Measurements from ENCODE around the gene TMEM25.
A peak's percentile ranks its signal among the peaks of the same experiment; 100 is the strongest.
"Not testable (repeated sequence)": the region's sequence is repeated elsewhere in the genome, so short reads cannot be mapped to it uniquely, and the experiment has no call there.

Gene TMEM25

DNA sequence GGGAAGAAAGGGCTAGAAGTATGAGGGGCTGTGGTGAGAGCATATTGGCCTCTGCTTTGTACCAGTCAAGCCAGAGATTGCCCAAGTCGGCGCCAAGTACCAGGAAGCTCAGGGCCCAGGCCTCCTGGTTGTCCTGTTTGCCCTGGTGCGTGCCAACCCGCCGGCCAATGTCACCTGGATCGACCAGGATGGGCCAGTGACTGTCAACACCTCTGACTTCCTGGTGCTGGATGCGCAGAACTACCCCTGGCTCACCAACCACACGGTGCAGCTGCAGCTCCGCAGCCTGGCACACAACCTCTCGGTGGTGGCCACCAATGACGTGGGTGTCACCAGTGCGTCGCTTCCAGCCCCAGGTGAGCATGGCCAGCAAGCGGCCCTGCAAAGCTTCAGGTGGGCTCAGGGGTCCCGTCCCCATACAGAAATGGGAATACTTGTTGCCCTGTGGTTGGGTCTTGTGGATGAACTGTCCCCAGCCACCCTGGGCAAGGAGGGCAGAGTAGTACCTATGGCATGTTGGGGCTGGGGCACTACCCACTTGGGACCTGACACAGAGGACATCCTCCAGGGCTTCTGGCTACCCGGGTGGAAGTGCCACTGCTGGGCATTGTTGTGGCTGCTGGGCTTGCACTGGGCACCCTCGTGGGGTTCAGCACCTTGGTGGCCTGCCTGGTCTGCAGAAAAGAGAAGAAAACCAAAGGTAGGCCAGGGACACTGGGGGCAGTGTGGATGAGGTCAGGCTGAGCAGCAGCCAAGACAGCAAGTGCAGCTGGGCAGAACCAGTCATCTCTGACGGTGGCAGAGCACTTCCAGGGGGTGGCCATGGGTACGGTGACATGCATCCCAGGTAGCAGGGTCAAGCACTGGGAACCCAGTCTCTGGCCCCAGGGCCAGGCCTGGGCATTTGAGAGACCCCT is 2.1 kb downstream of the TMEM25 start:
- DNase-seq: no peak

DNA sequence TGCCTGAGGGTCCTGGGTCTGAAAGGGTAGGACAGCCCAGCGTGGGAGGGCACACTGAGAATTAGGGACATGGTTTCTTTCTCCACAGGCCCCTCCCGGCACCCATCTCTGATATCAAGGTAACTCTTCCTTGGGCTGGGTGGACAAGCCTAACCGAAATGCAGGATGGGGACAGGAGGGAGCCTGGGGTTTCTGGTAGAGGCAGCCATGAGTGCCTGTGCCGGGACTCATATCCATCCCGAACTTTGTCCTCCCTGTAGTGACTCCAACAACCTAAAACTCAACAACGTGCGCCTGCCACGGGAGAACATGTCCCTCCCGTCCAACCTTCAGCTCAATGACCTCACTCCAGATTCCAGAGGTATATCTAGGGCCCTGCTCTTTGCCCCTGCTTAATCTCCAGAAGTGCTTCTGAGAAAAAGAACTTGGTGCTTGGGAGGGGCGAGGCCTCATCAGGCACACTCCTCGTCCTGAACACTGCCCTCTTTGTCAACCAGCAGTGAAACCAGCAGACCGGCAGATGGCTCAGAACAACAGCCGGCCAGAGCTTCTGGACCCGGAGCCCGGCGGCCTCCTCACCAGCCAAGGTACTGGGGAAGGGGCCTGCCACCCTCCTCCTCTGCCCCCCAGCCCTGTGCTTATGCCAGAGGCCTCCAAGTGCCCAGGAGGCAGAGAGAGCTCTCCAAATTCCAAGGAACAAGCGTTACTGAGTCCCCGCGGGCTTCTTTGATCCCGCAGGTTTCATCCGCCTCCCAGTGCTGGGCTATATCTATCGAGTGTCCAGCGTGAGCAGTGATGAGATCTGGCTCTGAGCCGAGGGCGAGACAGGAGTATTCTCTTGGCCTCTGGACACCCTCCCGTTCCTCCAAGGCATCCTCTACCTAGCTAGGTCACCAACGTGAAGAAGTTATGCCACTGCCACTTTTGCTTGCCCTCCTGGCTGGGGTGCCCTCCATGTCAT is 3.1 kb downstream of the TMEM25 start:
- no peak for DNase-seq

DNA sequence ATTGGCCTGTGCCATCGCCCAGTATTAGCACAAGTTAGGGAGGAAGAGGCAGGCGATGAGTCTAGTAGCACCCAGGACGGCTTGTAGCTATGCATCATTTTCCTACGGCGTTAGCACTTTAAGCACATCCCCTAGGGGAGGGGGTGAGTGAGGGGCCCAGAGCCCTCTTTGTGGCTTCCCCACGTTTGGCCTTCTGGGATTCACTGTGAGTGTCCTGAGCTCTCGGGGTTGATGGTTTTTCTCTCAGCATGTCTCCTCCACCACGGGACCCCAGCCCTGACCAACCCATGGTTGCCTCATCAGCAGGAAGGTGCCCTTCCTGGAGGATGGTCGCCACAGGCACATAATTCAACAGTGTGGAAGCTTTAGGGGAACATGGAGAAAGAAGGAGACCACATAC is 4.3 kb downstream of the TMEM25 start:
- DNase-seq: no peak

DNA sequence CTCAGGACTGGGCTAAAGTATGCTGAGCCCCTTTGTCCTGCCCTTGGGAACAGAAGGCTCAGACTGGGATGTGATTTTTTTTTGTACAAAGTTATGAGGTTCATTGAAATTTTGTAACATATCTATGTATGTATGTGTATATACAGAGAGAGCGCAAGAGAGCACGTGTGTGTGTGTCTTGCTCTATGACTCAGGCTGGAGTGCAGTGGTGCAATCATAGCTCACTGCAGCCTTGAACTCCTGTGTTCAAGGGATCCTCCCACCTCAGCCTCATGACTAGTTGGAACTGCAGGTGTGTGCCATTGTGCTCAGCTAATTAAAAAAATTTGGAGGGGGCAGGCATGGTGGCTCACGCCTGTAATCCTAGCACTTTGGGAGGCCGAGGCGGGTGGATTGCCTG is 5.7 kb downstream of the TMEM25 start:
- no peak for DNase-seq

DNA sequence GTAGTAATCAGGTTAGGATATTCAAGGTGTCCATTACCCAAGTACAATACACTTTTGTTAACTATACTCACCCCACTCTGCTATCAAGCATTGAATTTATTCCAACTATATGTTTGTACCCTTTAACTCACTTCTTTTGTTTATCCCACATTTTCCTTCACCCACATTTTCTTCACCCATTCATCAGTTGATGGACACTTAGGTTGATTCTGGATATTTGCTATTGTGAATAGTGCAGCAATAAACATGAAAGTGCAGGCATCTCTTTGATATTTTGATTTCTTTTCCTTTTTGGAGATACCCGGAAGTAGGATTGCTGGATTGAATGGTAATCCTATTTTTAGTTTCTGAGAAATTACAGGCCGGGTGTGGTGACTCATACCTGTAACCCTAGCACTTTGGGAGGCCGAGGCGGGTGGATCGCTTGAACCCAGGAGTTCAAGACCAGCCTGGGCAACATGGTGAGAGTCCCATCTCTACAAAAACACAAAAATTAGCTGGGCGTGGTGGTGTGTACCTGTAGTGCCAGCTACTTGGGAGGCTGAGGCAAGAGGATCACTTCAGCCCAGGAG is 6.5 kb downstream of the TMEM25 start:
- no peak for DNase-seq

DNA sequence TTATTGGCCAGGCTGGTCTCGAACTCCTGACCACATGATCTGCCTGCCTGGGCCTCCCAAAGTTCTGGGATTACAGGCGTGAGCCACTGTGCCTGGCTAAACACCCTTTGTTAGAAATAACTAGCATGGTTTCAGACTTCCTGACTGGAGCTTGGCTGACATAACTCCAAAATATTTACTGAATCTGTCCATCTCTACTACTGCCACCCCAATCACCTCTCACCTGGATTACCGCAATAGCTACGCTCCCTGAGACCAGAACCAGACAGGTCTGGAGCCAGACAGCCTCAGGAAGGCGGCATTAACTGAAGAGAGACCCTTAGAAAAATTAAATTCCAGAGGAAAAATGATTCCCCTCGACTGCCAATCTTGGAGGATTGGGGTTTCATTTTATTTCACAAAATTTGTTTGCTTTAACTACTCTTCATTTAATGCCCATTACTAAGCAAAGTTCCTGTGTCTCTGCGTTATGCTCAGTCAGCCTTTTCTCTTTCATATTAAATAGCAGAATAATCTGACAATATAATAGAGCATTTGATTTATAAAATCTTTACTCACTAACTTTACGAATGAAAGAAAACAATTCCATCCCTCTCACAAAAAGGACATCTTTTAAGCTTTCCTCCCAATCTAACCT is 13.1 kb downstream of the TMEM25 start:
- DNase-seq: no peak

DNA sequence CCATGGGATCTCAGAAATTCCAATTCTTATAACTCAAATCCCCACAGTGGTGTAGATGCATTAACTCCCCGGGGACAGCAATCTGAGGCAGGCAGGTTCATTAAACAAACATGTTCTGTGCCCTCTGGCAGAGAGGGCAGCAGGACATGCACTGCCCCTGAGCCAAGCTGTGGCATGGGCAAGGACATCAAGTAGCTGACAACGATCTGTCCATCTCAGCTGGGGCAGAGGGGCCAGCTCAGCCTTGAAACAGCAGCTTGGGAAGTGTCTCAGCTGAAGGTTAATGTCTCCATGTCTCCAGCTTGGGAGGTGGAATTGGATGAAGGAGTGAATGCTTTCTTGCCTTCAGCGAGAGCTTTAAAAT is 13.6 kb downstream of the TMEM25 start:
- DNase-seq: no peak

DNA sequence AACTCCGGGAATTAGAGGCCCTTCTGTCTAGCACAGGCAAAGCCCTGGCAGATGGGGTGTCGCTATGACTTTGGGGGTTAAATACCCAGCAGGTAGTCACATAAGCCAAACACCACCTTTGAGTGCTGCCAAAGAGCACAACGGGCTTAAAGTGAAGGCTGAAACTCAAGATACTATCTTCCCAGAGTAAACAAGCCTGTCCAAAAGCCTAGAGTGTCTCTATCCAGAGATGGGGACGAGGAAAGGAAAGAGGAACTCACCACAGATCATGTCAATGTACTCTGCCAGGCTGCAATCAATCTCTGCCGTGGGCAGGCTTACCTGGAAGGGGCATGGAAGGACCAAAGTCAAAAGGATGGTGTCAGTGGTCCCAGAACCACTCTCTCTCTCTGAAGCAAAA is 14.5 kb downstream of the TMEM25 start:
- no peak for DNase-seq

DNA sequence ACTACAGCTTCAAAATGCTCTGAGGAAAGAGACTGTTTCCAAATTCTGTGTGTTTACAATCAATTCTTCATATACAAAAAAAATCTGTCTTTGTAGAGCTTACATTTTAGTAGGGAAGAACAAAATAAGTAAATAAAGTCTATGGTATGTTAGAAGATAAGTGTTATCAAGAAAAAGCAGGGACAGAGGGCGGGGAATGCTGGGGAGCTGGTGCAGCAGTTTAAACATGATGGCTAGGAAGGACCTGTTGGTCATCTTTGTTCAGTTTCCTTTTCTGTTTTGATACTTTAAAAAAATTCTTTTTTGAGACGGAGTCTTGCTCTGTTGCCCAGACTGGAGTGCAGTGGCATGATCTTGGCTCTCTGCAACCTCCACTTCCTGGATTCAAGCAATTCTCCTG is 16.1 kb downstream of the TMEM25 start:
- no peak for DNase-seq

DNA sequence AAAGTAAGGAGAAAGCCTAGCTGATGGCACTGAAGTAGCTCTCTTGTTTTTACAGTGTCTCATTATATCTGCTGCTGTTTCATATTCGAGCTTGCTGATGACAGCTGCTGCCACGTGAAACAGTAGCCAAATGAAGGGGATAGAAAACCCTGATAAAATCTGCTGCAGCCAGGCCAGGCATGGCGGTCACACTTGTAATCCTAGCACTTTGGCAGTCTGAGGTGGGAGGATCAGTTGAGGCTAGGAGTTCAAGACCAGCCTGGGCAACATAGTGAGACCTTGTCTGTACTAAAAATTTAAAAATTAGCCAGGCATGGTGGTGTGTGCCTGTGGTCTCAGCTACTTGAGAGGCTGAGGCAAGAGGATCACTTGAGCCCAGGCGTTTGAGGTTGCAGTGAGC is 21.3 kb downstream of the TMEM25 start:
- DNase-seq: no peak

DNA sequence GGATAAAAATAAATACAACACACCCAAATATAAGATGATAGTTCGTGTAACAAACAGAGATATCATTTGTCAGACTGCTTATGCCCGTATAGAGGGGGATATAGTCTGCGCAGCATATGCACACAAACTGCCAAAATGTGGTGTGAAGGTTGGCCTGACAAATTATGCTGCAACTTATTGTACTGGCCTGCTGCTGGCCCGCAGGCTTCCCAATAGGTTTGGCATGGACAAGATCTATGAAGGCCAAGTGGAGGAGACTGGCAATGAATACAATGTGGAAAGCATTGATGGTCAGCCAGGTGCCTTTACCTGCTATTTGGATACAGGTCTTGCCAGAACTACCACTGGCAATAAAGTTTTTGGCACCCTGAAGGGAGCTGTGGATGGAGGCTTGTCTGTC is 29.8 kb downstream of the TMEM25 start:
- DNase-seq: no peak

DNA sequence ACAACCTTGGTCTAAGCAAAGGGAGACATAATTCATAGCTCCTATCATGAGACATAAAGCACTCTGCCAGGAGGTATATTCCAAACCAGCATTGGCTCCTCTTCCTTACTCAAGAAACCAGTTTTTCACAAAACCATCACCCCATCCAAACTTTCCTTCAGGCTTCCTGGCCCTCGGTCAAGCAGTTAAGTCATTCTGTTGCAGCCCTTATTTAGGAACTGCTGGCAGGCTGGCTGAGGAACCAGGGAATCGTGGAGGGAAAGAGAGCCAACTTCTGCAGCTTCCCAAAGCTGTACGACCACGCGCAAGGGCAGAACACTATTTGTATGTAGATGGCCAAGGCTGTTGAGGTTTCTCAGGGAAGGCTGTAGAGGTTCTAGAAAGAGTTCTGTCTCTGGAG is 34.1 kb downstream of the TMEM25 start:
- DNase-seq: no peak

DNA sequence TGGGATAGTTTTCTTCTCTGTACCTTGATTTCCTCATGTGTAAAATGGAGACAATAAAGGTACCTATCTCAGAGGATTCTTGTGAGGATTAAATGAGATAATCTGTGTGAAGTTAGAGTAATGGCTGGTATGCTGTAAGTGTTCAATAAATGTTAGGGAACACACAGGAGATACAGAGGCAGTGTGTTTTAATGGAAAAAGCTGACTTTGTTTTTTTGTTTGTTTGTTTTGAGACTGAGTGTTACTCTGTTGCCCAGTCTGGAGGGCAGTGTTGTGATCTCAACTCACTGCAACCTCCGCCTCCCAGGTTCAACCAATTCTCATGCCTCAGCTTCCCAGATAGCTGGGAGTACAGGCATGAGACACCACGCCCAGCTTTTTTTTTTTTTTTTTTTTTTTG is 38.7 kb downstream of the TMEM25 start:
- no peak for DNase-seq

DNA sequence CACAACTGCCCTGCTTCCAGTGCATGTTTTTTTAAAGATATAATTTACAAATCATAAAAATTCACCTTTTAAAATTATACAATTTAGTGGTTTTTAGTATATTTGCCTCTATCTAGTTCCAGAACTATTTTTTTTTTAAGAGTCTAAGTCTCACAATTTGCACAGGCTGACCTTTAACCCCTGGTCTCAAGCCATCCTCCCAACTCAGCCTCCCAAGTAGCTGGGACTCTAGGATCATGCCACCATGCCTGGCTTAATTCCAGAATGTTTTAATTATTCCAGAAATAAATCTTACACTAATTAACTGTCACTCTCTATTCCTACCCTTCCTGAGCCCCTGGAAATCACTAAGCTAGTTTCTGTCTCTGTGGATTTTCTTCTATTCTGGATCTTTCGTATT is 39.8 kb downstream of the TMEM25 start:
- no peak for DNase-seq

DNA sequence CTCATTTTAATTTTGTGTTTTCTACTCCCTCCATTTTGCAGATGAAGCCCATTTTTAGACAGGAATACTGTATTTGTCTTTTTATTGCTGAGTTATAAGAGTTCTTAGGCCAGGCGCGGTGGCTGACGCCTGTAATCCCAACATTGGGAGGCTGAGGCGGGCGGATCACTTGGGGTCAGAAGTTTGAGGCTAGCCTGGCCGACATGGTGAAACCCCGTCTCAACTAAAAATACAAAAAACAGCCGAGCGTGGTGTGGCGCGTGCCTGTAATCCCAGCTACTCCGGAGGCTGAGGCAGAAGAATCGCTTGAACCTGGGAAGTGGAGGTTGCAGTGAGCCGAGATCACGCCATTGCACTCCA is 40.7 kb downstream of the TMEM25 start:
- not testable (repeated sequence) for DNase-seq

DNA sequence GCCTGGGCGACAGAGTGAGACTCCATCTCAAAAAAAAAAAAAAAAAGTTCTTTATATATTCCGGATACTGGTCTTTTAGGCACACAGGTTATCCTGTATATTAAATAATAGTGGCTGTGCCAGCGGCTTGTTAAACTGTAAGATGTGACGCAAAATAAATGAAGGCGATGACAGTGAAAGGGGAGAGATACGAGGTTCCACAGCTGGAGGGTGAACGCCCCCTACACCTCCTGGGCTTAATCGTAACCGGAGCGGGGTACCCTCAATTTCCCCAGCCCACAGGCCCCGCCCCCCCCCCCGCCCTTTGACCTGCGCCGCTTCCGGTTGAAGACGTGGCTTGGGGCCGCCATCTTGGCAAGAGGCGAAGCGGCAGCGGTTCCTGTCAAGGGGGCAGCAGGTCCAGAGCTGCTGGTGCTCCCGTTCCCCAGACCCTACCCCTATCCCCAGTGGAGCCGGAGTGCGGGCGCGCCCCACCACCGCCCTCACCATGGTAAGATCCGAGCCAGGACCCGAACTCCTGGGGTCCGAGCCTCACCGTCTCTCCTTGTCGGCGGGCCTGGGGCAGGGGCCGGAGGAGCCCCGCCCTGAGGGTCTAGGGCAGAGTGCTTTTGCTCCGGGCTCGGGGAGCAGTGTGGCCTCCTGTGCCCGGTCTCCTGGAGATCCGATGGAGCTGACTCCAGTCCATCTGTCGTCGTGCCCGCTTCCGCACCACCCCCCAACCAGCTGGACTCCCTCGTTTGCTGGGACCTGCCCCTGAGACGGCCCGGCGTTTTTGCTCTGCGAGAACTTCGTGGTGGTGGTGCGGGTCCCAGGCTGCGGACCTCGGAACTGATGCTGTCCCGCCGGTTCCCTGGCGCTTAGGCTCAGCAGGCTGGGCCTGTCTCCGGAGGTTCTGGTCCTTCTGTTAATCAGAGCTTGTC is 41.3 kb downstream of the TMEM25 start, which contains the start of gene ARCN1:
ARCN1 (plus strand) TSS at position 349 of the 920 bp plus-strand sequence; CDS start at position 488, 139 bp downstream.
- DNase-seq: peak; percentile 56

DNA sequence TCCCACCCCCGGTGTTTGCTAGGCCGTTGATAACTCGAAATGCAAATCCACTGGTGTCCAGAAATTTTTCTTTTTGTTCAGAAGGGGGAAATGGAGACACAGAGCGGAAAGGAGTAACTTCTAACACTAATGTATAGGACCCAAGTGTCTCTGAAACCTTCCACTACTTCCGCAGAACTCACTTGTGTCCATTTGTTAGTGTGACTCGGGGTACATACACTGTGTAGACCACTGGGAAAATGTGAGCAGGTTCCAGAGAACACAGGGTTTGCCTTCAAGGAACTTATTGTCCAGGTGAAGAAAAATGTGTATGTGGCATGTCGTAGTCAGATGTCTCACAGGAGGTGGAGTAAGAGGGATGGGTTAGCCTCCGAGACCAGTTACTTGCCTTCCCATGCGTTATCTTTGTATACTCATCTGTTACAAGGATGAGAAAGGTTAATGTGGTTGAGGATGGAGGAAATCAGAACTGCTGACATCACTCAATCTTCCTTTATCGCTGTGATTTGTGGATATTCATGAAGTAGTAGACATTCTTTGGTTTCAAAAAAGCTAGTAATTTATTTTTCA is 42.1 kb downstream of the TMEM25 start:
- no peak for DNase-seq

DNA sequence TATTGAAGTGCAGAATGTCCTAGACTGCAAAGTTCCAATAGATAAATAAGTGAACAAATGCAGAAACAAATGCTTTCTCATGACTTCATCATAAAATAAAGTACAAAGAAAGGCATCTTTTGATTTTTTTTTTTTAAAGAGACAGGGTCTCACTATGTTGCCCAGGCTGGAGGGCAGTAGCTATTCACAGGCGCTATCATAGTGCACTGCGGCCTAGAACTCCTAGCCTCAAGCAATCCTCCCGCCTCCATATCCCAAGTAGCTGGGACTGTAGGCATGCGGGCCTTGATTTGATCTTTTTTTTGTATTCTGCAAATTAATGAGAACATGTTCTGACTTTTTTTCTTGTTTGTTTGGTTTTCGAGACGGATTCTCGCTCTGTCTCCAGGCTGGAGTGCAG is 43.6 kb downstream of the TMEM25 start:
- DNase-seq: no peak

DNA sequence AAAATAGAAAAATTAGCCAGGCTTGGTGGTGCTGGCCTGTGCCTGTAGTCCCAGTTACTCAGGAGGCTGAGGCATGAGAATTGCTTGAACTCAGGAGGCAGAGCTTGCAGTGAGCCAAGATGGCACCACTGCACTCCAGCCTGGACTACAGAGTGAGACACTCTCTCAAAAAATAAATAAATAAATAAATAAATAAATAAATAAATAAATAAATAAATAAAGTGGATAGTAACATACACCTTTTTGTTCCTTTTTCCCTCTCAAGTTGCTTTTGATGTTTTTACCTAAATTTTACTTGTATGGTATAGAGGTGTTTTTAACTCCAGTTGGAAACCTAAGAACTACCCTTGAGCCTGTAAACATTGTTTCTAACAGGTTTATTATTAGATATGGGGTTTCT is 47.0 kb downstream of the TMEM25 start:
- DNase-seq: not testable (repeated sequence)

DNA sequence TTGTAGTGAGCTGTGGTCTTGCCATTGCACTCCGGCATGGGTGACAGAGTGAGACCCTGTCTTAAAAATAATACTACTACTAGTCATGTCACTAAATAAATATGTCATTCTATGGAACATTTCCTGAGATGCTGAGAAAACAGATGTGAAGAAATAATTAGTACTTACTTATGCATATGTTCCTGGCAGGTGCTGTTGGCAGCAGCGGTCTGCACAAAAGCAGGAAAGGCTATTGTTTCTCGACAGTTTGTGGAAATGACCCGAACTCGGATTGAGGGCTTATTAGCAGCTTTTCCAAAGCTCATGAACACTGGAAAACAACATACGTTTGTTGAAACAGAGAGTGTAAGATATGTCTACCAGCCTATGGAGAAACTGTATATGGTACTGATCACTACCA is 50.1 kb downstream of the TMEM25 start:
- peak; percentile 32 for DNase-seq
